T-helper 9 cell (primary cell): ENCODE results near the gene CPT1B.
"Not testable (repeated sequence)": the region's sequence is repeated elsewhere in the genome, so short reads cannot be mapped to it uniquely, and the experiment has no call there.

Experiments used
- DNase-seq: peaks from one replicate; pipeline ENCODE4 v3.0.0-alpha.2; 2020
- total RNA-seq, 2 donors: gene quantifications; one replicate each; lab custom pipeline; 2026; lab: John Stamatoyannopoulos, UW

CPT1B gene
- total RNA-seq, result 1.4 to 3.4 reads per million in 2 donors

GRCh38 chr22:50577987-50578775 is at the start of gene CPT1B:
CPT1B (minus strand) TSS chr22:50578427; CDS start chr22:50577915, 512 bp downstream.
- DNase-seq, result no peak

DNA sequence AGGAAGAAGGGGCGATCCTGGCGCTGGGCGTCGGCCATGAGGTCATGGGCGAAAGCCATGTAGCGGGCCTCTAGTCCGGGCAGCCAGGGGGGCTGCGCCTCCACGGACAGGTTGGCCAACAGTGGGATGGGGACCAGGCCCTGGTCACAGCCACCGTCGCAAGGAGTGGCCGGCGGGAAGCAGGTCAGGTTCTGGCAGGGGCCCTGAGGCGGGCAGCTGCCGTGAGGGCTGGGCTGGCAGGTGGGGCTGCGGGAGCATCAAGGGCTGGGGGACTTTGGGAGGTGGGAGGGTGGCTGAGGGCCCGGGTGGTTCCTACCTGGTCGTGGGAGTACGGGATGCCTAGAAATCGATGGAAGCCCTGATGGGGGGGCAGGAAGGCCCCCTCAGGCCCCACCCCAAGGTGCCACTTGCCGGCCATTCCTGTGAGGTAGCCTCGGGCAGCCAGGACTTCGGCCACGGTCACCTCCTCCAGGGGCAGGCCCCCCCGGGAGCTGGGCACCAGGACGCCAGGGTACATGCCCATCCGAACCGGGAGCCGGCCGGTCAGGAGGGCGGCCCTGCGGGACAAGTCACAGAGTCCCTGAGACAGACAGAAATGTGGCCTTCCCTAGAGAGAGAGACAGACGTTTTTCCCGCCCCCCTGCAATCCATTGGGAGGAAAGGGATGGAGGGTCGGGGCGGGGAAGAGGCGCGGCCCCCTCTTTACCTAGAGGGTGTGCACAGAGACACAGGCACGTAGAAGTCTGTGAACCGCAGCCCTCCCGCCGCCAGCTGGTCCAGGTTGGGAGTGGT is 48.8 kb upstream of the CPT1B start:
- no peak for DNase-seq

DNA sequence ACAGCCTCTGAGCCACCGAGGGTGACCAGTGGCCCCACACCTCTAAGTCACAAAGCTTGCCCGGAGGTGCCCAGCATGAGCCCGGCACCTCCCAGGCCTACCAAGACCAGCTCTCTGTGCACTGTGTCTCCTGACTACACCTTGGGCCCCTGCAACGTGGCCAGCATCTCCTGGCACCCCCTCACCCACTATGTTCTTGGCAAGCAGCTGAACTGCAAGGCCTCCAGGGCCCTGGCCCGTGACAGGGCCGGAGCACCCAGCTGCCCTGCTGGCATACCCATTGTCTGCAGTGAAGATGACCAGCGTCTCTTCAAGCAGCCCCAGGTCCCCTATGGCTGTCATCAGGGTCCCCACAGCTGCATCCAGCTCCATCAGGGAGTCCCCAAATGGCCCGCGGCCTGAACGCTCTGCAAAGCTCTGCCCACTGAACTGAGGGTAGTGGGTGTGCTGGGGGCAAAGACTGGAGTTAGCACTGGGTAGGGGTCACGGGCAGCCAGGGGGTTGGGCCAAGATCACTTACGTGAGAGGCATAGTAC is 48.2 kb upstream of the CPT1B start:
- DNase-seq, result no peak

DNA sequence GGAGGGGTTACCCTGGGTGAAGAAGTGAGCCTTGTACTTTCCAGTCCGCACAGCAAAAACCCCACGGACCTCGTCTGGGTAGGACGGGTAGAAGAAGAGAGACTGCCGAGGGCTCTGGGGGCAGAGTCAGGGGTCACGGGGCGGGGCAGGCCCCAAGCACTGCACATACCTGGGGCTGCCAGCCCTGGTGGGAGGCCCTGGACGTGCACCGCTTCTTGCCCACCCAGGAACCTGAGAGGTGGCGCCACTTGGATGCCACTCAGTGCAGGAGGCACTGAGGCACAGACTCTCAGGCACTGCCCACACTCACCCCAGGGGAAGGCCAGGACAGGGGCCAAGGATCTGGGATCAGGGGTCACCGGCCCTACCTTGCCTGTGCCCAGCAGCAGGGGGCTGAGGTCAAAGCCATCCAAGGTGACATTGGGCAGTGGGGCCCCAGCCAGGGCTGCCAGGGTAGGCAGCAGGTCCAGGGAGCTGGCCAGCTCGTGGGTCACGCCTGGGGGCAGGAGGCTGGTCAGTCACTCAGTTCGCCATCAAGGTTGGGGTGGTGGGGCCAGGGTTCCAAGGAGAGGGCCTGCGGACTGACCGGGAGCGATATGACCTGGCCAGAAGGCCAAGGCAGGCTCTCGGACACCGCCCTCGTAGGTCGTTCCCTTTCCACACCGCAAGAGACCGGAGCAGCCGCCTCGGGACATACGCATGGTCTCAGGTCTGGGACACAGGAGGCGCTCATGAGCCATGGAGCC is 47.5 kb upstream of the CPT1B start:
- DNase-seq, result no peak

GRCh38 chr22:50625131-50625567 is 46.9 kb upstream of the CPT1B start:
- no peak for DNase-seq

- DNase-seq, result no peak
These were observed 46.3 kb upstream of the CPT1B start for GRCh38 chr22:50624347-50625130.

DNA sequence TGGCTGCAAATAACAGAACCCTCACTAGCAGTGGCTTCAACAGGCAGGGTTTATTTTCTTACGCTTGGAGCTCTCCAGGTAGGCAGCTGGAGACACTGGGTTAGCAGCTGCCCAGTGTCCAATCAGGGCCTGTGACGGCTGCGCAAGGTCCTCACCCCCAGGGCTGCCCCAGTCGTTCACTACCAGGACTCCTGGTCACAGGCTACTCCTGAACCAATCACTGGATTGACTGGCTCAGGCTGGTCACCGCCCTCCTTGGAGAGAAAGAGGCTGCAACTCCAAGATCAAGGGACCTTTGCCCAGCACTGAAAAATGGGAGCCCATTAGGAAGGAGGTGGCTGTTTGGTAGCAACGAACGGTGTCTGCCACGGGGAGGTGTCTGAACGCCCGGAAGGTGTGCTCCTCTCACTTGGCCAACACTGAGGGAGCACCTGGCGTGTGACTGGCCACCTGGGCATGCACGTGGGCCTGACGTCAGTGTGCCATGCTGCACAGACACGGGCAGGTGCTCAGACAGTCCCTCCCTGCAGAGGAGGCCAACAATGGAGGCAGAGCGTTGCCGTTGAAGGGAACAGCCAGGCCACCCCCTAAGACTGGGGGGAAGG is 44.6 kb upstream of the CPT1B start:
- no peak for DNase-seq

GRCh38 chr22:50621948-50622722 is 43.9 kb upstream of the CPT1B start:
- no peak for DNase-seq

GRCh38 chr22:50621356-50621880 is 43.2 kb upstream of the CPT1B start:
- DNase-seq, result peak; percentile 23

DNA sequence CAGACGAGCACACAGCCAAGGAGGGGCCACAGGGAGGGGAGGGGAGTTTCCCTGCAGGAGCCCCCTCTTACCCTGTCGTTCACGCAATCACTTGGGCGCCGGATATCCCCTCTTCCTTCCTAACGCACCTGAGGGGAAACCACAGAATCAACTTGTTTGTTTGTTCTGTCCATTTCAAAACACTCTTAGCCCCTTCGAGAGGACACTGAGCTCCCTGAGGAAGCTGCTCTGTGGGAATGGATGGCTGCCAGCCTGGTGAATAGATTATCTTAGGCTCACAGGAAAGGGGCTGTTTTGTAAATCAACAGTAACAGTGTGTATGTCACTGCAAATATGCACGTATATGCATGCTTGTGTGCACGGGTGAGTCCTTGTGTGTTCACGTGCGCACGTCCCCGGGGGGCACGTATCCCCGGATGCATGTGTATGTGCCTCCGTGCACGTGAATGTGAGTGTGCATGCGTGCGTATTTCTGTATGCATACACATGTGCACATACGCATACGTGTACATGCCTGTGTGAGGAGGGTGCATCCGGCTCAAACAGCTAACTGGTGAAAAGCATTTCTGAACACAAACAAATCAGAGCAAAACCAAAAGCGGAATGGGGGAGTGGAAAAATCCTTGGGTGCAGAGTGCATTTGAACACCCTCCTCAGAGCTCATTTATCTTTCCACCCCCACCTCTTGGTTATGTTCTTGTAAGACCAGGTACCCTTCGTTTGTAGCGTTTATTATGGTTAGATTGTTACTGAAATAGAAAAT is 42.5 kb upstream of the CPT1B start:
- DNase-seq, result peak; percentile 84

GRCh38 chr22:50614296-50614695 is 36.1 kb upstream of the CPT1B start:
- DNase-seq, result not testable (repeated sequence)

DNA sequence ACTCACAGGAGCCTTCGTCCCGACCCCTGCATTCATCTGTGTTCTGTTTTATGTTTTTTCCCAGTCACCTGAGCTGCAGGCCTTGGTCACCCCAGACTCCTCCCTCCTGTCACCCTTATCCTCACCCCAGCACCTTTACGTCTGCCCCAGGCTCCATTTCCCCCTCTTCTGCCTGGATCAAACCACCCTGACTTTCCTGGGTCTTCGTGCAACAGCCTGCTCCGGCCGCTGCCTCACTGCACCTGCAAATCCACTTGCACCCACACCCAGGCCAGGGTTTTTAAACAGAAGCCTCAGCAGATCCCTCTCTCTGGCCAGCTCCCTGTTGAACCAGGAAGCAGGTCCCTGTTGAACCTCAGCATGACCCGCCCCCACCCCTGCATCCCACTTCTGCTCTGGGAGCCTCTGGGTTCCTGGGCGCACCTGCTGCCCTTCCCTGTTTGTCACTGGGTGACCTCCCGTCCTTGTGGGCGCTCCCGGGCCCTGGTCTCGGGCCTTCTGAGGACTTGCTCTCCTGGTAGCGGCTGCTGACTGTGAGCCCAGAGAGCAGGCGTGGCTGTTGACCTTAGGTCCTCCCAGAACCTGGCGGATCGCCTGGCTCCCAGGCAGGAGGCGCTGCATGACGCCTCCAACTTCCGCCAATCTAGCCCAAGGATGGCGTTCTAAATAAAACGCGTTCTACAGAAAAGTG is 35.2 kb upstream of the CPT1B start:
- DNase-seq, result no peak

- no peak for DNase-seq
These were observed 34.4 kb upstream of the CPT1B start for GRCh38 chr22:50612528-50613221.

DNA sequence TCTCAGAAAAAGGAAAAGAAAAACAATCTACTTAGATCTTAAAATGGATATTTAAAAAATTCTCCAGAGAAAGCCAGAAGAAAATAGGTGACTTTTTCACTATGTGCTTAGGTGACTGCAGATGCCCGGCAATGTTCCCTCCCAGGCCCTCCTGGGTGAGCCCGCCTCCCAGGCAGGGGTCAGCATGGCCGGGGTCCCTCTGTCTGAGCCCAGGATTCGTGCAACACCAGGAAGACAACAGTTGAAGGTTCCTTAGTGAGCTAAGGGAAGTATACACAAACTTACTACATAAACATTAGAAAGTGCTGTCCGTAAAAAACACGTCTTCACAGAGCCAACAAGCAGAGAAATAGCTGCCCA is 33.9 kb upstream of the CPT1B start:
- no peak for DNase-seq

DNA sequence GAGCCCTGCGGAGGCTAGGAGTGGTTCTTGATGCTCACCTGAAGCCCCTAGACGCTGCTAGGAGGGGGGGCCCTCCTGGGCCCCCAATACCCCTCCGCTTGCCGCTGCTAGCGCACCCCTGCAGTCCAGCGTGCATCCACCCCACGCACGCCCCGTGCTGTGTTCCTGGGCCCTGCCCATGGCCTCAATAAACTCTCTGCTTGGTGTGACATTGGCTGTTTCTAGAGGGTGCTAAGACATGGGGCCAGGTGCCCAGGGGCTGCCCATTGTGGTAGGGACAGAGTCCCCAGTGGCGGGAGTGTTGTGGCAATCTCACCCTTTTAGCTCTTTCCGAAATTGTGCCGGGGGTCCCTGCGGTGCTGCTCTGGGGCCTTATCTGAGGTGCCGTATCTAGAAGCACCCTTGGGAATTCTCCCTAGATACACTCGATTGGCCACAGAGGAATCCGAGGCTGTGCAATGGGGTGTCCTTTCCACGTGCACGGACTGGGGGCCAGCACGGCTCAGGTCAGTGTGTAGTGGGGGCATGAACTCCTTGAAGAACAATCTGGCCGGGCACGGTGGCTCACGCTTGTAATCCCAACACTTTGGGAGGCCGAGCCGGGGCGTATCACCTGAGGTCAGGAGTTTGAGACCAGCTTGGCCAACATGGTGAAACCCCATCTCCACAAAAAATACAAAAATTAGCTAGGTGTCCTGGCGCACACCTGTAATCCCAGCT is 33.3 kb upstream of the CPT1B start:
- DNase-seq, result no peak

DNA sequence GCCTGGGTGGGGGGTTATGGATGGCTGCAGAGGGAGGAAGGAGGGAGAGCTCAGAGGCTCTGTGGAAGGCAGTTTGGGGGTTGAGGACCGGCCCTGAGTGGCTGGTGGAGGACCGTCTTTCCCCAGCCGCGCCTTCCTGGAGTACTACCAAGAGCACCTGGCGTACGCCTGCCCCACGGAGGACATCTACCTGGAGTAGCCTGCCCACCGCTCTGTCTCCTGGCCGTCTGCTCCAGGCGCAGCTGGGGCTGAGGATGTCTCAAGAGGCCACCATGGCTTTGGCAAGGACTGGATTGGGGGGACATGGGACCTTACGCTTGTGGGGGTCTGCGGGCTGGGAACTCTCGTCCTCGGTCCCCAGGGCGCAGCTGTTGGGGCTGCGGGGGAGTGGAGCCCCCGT is 32.4 kb upstream of the CPT1B start:
- DNase-seq, result no peak

GRCh38 chr22:50610041-50610451 is 31.8 kb upstream of the CPT1B start:
- DNase-seq, result no peak

- DNase-seq, result no peak
These were observed 31.4 kb upstream of the CPT1B start for GRCh38 chr22:50609599-50609998.
